Central memory CD8-positive, alpha-beta T cell (primary cell): ENCODE measurements around the gene CAMKK1.
"Not testable (repeated sequence)": the region's sequence is repeated elsewhere in the genome, so short reads cannot be mapped to it uniquely, and the experiment has no call there.

ENCODE experiments used
- ATAC-seq: fragments of 150-1000 bp; cut with Tn5 transposase; replicated peaks from 2 replicates; pipeline ENCODE4 v1.10.0; 2022; ENCODE audit warnings: mild to moderate bottlenecking, moderate FRiP score, moderate number of reproducible peaks; ENCODE audit not compliant: poor library complexity, severe bottlenecking; ENCODE audit errors: extremely low read depth
- DNase-seq, 2 donors: peaks; one replicate each; pipeline ENCODE4 v3.0.0; 2021; ENCODE audit warnings: low spot score in 2 of 2
- H3K27ac Mint-ChIP-seq: one replicate; pipeline ENCODE4 v1.8.0; 2022; ENCODE audit warnings: low read depth, mild to moderate bottlenecking, moderate library complexity, mixed read lengths
- H3K27me3 Mint-ChIP-seq: one replicate; pipeline ENCODE4 v1.8.0; 2022; ENCODE audit warnings: mixed read lengths
- H3K36me3 Mint-ChIP-seq: one replicate; pipeline ENCODE4 v1.8.0; 2022; ENCODE audit warnings: mild to moderate bottlenecking, moderate library complexity, mixed read lengths; ENCODE audit not compliant: insufficient read depth
- H3K4me1 Mint-ChIP-seq: one replicate; pipeline ENCODE4 v1.8.0; 2022; ENCODE audit warnings: mixed read lengths
- H3K4me3 Mint-ChIP-seq: one replicate; pipeline ENCODE4 v1.8.0; 2022; ENCODE audit warnings: mild to moderate bottlenecking, moderate library complexity, mixed read lengths
- H3K9me3 Mint-ChIP-seq: one replicate; pipeline ENCODE4 v1.8.0; 2022; ENCODE audit warnings: mixed read lengths

Gene CAMKK1

DNA sequence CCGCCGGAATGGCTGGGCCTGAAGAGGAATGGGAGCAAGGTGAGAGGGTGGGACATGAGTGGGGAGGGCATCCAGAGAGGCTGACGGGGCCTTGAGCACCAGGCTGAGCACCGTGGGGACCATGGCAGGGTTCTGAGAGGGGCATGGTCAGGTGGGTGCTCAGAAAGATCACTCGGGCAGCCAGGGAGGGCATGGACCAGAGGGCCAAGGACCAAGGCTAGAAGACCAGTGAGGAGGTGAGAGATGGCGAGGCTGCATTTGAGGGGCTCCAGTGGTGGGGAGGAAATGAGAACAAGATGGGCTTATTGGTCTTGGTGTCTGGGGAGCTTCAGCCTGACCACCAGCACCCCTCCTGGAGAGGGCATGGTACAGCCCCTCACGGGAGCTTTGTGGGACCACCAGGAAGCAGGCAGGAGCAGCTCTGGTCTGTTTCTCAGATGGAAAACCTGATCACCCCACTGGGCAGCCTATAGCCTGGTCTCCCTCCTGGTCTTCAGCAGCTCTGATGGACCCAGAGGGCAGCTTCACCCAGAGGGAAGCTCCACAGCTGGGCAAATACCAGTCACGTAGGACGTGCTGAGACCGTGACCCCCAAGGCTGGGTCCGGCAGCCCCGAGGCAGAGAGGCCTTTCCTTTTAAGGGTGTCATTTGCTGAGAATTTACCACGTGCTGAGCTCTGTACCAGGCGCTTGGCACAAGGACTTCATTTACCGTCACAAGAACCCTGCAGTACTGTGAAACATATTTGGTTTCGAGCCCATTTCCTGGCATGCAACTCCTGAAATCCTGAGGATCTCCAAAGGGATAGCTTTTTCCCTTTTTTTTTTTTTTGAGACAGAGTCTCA is 35.4 kb downstream of the CAMKK1 start:
- Mint-ChIP-seq H3K4me1 (no peaks in the 10 kb centered on the region), H3K36me3 (no peaks in the 10 kb centered on the region), H3K27me3 (peaks cover 13% of the 10 kb centered on the region), H3K4me3 (no peak overlapping the region), H3K27ac (no peak overlapping the region), H3K9me3 (no peaks in the 10 kb centered on the region)
- no peak for DNase-seq
- ATAC-seq: no peak

DNA sequence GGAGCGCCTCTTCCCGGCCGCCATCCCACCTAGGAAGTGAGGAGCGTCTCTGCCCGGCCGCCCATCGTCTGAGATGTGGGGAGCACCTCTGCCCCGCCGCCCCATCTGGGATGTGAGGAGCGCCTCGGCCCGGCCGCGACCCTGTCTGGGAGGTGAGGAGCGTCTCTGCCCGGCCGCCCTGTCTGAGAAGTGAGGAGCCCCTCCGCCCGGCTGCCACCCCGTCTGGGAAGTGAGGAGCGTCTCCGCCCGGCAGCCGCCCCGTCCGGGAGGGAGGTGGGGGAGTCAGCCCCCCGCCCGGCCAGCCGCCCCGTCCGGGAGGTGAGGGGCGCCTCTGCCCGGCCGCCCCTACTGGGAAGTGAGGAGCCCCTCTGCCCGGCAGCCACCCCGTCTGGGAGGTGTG is 38.6 kb downstream of the CAMKK1 start:
- not testable (repeated sequence) for H3K4me3 Mint-ChIP-seq, DNase-seq, ATAC-seq, H3K36me3 Mint-ChIP-seq, H3K27ac Mint-ChIP-seq, H3K4me1 Mint-ChIP-seq, H3K9me3 Mint-ChIP-seq
- peaks cover 27% of the 10 kb centered on the region for H3K27me3 Mint-ChIP-seq

DNA sequence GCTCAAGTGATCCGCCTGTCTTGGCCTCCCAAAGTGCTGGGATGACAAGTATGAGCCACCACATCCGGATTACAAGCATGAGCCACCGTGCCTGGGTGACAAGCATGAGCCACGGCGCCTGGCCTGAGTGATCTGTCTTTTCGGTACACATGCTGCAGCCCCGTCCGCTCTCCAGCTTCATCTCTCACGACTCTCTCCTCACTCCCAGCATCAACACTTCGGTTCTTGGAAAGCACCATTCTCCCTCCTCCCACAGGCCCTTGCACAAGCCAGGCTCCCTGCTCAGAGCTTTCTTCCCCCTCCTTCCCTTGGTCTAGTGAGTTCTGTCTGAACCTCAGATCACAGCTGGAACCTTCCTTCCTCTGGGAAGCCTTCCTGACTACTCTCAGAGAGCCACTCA is 40.3 kb downstream of the CAMKK1 start:
- H3K27me3 Mint-ChIP-seq: peaks cover 27% of the 10 kb centered on the region
- no peak for DNase-seq
- no peaks in the 10 kb centered on the region for H3K4me1 Mint-ChIP-seq
- H3K4me3 Mint-ChIP-seq: no peak overlapping the region
- H3K36me3 Mint-ChIP-seq: no peaks in the 10 kb centered on the region
- no peak for ATAC-seq
- H3K27ac Mint-ChIP-seq: no peak overlapping the region
- H3K9me3 Mint-ChIP-seq: no peaks in the 10 kb centered on the region

DNA sequence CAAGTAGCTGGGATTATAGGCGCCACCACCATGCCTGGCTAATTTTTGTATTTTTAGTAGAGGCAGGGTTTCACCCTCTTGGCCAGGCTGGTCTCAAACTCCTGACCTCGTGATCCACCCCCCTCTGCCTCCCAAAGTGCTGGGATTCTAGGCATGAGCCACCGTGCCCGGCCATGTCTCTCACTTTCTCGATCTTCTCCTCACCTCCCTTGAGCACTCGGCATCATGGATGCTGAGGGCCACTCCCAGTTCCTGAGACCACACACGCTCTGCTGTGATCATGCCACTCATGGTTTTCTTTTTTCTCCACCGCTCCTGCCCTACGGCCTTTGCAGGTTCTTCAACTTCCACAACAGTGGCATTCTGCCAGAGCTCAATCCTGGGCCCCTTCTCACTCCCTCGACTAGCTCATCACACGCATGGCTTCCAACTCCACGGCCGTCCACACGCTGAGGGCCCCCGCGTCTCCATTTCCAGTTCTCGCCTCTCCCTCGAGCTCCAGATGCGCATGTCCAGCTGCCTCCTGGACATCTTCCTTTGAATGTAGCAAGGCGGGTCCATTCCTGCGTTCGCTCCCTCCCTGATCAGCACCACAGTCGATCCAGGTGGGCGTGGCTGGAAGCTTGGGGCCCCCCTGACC is 41.3 kb downstream of the CAMKK1 start:
- Mint-ChIP-seq H3K4me3 (no peak overlapping the region), H3K27ac (no peak overlapping the region), H3K27me3 (peaks cover 20% of the 10 kb centered on the region), H3K4me1 (no peaks in the 10 kb centered on the region), H3K9me3 (no peaks in the 10 kb centered on the region), H3K36me3 (peaks cover 2% of the 10 kb centered on the region)
- ATAC-seq (no peak), DNase-seq (no peak)

DNA sequence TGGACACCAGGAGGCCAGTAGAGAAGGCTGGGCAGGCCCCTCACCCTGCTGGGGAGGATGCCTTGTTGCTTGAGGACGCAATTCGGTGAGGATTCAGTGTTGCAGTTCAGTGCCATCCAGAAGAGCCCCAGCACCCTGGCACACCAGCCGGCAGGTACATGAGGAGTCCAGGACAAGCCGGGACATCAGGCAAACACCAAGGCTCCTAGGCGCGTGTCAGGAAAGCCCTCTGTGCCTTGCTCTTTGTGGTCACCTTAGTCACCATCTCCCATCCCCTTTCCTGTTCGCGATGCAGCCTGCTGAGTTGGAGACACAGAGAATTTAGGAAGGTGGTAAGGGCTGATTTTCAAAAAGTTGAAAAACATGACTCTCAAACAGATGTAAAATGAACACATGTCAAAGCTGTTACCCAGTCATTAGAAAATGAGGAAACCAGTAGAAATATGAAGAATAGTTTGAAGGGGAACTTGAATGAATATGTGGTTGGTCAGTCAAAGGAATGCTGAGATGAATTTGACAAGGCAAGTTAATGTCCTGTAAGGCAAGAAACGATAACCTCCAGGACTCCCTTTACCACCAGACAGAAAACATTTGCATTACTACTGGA is 44.5 kb downstream of the CAMKK1 start:
- Mint-ChIP-seq H3K36me3 (peaks cover 15% of the 10 kb centered on the region), H3K4me1 (peaks cover 20% of the 10 kb centered on the region), H3K27me3 (peaks cover 20% of the 10 kb centered on the region), H3K27ac (no peak overlapping the region), H3K9me3 (no peaks in the 10 kb centered on the region), H3K4me3 (no peak overlapping the region)
- no peak for DNase-seq
- ATAC-seq: no peak

DNA sequence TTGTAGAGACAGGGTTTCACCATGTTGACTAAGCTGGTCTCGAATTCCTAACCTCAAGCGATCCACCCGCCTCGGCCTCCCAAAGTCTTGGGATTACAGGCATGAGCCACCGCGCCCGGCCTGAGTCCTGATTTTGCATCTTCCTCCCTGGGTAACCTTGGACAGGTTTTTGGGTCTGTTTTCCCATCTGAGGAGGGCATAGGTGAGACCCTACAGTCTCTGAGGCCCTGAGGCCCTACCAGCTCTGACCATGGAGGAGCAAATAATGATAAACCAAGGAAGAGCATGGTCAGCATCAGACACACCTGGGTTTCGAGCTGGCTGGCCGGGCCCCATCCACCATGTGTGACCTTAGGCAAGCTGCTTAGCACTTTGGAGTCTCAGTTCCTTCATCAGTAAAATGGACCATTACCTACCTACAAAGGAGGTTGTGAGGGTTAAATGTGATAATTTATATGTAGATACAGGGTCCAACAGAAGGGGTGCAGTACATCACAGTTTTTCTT is 45.6 kb downstream of the CAMKK1 start:
- Mint-ChIP-seq H3K4me1 (peaks cover 20% of the 10 kb centered on the region), H3K27me3 (peaks cover 11% of the 10 kb centered on the region), H3K9me3 (no peaks in the 10 kb centered on the region), H3K27ac (peak overlapping the region; percentile 78), H3K4me3 (peak overlapping the region; percentile 90), H3K36me3 (peaks cover 20% of the 10 kb centered on the region)
- no peak for DNase-seq
- ATAC-seq: no peak

DNA sequence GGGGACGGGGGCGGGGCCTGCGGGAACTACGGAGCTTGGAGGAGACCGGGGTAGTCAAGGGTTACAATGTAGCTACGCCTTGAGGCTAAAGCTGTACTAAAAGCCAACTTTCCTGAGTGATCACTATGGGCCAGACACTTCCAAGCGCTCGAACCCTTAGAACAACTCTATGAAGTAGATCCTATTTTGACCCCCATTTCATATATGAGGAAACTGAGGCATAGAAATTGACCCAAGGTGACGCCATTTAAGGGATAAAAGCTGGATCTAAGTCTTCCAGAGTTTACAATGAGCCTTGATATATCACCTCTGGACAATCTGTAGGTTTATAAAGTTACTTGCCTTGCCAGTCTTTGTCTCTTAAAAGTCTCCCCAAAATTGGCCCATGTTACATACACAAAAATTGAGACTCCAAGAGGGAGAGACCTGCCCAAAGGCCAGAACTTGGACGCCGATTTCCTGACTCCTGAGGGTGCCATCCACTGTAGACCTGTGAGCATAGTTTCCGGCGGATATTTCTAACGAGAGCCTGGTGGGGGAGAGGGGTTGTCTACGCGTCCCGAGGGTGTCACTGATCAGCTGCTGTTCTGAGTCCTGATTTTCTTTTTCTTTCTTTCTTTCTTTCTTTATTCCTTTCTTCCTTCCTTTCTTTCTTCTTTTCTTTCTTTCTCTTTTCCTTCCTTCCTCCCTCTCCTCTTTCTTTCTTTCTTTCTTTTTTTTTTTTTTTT is 46.3 kb downstream of the CAMKK1 start:
- peaks cover 20% of the 10 kb centered on the region for H3K4me1 Mint-ChIP-seq
- H3K36me3 Mint-ChIP-seq: peaks cover 21% of the 10 kb centered on the region

DNA sequence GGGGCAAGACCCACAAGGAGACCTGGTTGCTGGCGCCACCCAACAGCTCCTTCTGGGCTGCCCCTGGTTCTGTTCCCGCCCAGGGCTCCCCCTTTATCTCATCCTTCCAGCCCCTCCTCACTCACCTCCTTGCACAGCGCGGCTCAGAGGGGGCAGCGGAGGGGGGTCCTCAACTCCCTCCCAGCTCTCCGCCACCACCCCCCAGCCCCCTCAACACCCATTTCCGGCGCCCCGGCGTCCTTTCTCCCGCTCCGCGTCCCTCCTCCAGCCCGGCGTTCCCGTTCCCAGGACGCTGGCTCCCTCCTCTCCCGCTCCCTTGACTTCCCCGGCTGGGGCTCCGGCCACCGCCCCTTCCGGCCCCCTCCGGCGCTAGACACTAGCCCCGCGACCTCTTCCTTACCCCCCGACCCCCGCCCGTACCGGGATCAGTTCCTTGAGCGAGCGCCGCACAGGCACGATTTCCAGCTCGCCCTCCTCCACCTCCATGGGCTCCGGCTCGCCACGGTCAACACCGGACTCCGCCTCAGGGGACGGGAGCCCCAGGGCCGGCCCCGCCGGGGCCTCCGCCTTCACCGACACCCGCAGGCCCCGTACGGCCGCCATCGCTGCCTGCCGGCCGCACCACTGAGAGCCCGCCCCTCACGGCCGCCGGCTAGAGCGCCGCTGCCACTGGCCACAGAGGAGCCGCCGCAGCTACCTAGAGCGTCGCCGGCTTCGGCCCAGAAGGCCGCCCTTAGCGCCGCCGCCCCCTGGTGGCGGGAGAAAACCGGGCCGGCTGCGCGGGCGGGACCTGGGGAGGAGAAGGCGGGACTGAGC is 47.0 kb downstream of the CAMKK1 start, which contains the start of gene NCBP3:
TSS of gene NCBP3 (minus strand) at position 626 of the 816 bp plus-strand sequence. CDS start at position 603, 23 bp downstream.
- H3K4me1 Mint-ChIP-seq: peaks cover 27% of the 10 kb centered on the region
- H3K36me3 Mint-ChIP-seq: peaks cover 29% of the 10 kb centered on the region
- H3K27me3 Mint-ChIP-seq: no peaks in the 10 kb centered on the region
- H3K9me3 Mint-ChIP-seq: no peaks in the 10 kb centered on the region
- ATAC-seq (peak; percentile 93), DNase-seq (peak; percentile 75 to 85)
- peak within 1 kb of the TSS; percentile 83 for H3K27ac Mint-ChIP-seq
- H3K4me3 Mint-ChIP-seq: peak within 1 kb of the TSS; percentile 90

More for the DNA sequence above, 46.3 kb downstream of the CAMKK1 start:
- Mint-ChIP-seq H3K27me3 (peaks cover 5% of the 10 kb centered on the region), H3K4me3 (peak overlapping the region; percentile 90), H3K9me3 (no peaks in the 10 kb centered on the region), H3K27ac (peak overlapping the region; percentile 83)
- no peak for DNase-seq
- ATAC-seq: no peak

DNA sequence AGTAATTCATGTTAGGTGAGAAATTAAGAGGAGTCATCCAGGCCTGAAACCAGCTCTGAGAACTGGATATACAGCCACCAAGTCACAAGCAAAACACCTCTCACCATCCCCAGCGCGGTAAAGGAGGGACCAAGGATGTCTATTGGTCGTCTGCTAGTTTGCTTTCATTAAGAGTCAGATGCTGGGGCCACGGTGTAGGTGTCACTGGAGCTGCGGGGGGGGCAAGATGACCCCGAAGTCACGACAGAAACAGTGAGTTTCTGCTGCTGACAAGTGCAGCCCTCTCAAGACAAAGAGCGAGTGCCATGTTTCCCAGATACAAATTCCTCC is 47.6 kb downstream of the CAMKK1 start:
- Mint-ChIP-seq H3K4me3 (peak overlapping the region; percentile 90), H3K9me3 (no peaks in the 10 kb centered on the region), H3K36me3 (peaks cover 30% of the 10 kb centered on the region), H3K27ac (peak overlapping the region; percentile 83), H3K27me3 (no peaks in the 10 kb centered on the region), H3K4me1 (peaks cover 32% of the 10 kb centered on the region)
- DNase-seq: peak in 1 of 2 donors; percentile 25
- peak; percentile 34 for ATAC-seq

DNA sequence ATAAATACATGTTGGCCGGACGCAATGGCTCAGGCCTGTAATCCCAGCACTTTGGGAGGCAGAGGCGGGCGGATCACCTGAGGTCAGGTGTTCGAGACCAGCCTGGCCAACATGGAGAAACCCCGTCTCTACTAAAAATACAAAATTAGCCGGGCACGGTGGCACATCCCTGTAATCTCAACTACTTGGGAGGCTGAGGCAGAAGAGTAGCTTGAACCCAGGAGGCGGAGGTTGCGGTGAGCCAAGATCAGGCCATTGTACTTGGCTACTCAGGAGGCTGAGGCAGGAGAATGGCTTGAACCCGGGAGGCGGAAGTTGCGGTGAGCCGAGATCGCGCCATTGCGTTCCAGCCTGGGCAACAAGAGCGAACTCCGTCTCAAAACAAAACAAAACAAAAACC is 48.3 kb downstream of the CAMKK1 start:
- H3K36me3 Mint-ChIP-seq: peaks cover 37% of the 10 kb centered on the region

DNA sequence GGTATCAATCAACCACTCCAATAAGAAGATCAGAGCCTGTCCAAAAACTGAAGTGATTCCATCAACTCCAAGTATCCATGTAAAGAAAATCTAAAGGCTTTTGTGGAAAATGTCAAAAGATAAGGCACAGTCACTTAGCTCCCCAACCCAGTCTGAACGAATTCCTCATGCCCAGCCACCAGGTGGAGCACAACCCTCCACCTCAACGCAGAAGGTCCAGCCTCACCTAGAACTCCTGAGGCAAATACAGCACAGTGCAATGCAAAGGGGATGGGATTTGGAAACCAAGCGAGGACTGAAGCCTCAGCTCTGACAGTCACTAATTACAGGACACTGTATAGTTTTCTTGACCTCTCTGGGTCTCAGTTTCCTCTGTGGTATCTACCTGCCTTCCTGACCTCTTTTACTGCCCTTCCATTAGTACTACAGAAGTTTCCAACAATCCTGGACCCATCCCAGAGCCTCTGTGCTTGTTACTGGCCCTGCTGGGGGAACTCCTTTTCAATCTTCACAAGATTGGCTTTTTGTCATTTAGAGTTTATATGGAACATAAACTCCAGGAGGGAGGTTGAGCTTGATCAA is 48.8 kb downstream of the CAMKK1 start:
- Mint-ChIP-seq H3K4me1 (peaks cover 32% of the 10 kb centered on the region), H3K36me3 (peaks cover 40% of the 10 kb centered on the region), H3K27me3 (no peaks in the 10 kb centered on the region), H3K27ac (no peak overlapping the region), H3K9me3 (no peaks in the 10 kb centered on the region), H3K4me3 (peak overlapping the region; percentile 90)
- DNase-seq (no peak), ATAC-seq (no peak)

More for the DNA sequence above, 48.3 kb downstream of the CAMKK1 start:
- not testable (repeated sequence) for H3K9me3 Mint-ChIP-seq, DNase-seq, ATAC-seq, H3K27me3 Mint-ChIP-seq, H3K27ac Mint-ChIP-seq
- peak overlapping the region; percentile 90 for H3K4me3 Mint-ChIP-seq
- peaks cover 32% of the 10 kb centered on the region for H3K4me1 Mint-ChIP-seq
